Posterior vena cava (tissue), 2 donors: ENCODE data around the gene ANKEF1. TPM values are rescaled to one million over a fixed set of nuclear protein-coding genes. Genes with fewer than 3 reads are reported as not detected.
"Not testable (repeated sequence)": the region's sequence is repeated elsewhere in the genome, so short reads cannot be mapped to it uniquely, and the experiment has no call there.

Experiments used
- DNase-seq: peaks from one replicate; pipeline ENCODE4 v3.0.0-alpha.2; 2020; ENCODE audit warnings: low spot score
- intact Hi-C, 2 donors: fragments of 100-400 bp; cut with DNase I; formaldehyde crosslinking; loops; one replicate each; pipeline versions ENCODE4 v1.14.1 to v1.14.2; 2022 to 2023
- total RNA-seq, 2 donors: library from RNA; stranded (reverse); fragmentation: NEBNext Ultra II Directional; extraction: Animal tissue kit (Norgen Biotek cat#: 25700); gene quantifications; one replicate each; pipeline ENCODE4 v1.2.1, GENCODE V29; 2021
- donor health status: DM: yes; HTN: yes; CAD: no.
- donor health status: DM: yes; HTN: yes; CAD: no.

ANKEF1 gene
- total RNA-seq, 2 donors from 2014 or later = 0.86 to 1.3 TPM

GRCh38 chr20:10023911-10024310 is 10.9 kb upstream of the ANKEF1 start:
- DNase-seq = no peak
- intact Hi-C loops = no loop called here

- DNase-seq, intact Hi-C loops: not testable (repeated sequence)
Observed at GRCh38 chr20:10031451-10032215, 3.2 kb upstream of the ANKEF1 start.

GRCh38 chr20:10032269-10032668 is 2.5 kb upstream of the ANKEF1 start:
- DNase-seq, intact Hi-C loops: not testable (repeated sequence)

GRCh38 chr20:10033905-10034650 is 709 bp upstream of the ANKEF1 start:
- intact Hi-C loops = no loop called here
- no peak for DNase-seq

- intact Hi-C loops, DNase-seq: not testable (repeated sequence)
Observed at GRCh38 chr20:10036321-10036720, 1.5 kb downstream of the ANKEF1 start.

GRCh38 chr20:10040070-10040975 is 5.5 kb downstream of the ANKEF1 start:
- no peak for DNase-seq
- intact Hi-C loops = no loop called here

- no peak for DNase-seq
- intact Hi-C loops = no loop called here
Observed at GRCh38 chr20:10042086-10042485, 7.3 kb downstream of the ANKEF1 start.

- intact Hi-C loops = no loop called here
- DNase-seq = no peak
Observed at GRCh38 chr20:10047427-10047826, 12.6 kb downstream of the ANKEF1 start.

- DNase-seq = no peak
- intact Hi-C loops = no loop called here
Observed at GRCh38 chr20:10051185-10051584, 16.4 kb downstream of the ANKEF1 start.

- intact Hi-C loops = no loop called here
- no peak for DNase-seq
Observed at GRCh38 chr20:10059006-10059405, 24.2 kb downstream of the ANKEF1 start.

GRCh38 chr20:10060226-10060625 is 25.4 kb downstream of the ANKEF1 start:
- DNase-seq = no peak
- intact Hi-C loops = no loop called here

- intact Hi-C loops = no loop called here
- DNase-seq = no peak
Observed at GRCh38 chr20:10061641-10062040, 26.9 kb downstream of the ANKEF1 start.

- DNase-seq = no peak
- intact Hi-C loops = no loop called here
Observed at GRCh38 chr20:10063482-10063881, 28.7 kb downstream of the ANKEF1 start.

GRCh38 chr20:10064611-10065010 is 29.8 kb downstream of the ANKEF1 start:
- intact Hi-C loops = no loop called here
- DNase-seq = no peak

- DNase-seq = no peak
- intact Hi-C loops = no loop called here
Observed at GRCh38 chr20:10065154-10065833, 30.5 kb downstream of the ANKEF1 start.

- DNase-seq = no peak
- intact Hi-C loops = no loop called here
Observed at GRCh38 chr20:10067321-10067720, 32.5 kb downstream of the ANKEF1 start.

- DNase-seq = no peak
- intact Hi-C loops = no loop called here
Observed at GRCh38 chr20:10074513-10074912, 39.7 kb downstream of the ANKEF1 start.

- intact Hi-C loops = no loop called here
- no peak for DNase-seq
Observed at GRCh38 chr20:10075606-10076005, 40.8 kb downstream of the ANKEF1 start.
